Raji (cell line): ENCODE results near the gene MRPL28.

Experiments used
- POLR2A ChIP-seq: IDR thresholded peaks from 2 replicates; pipeline ENCODE4 v1.6.1; 2011; ENCODE audit warnings: low read depth, low read length, control low read depth; ENCODE audit not compliant: insufficient read depth

Gene MRPL28

GRCh38 chr16:337975-338575, 32.3 kb downstream of the MRPL28 start:
- TF ChIP-seq POLR2A = no peak

GRCh38 chr16:337437-337836, 32.9 kb downstream of the MRPL28 start:
- TF ChIP-seq POLR2A = no peak

- TF ChIP-seq POLR2A = no peak
These were observed 34.1 kb downstream of the MRPL28 start for GRCh38 chr16:336269-336668.

- no peak for TF ChIP-seq POLR2A
These were observed 36.8 kb downstream of the MRPL28 start for GRCh38 chr16:333406-334094.

- no peak for TF ChIP-seq POLR2A
These were observed 39.6 kb downstream of the MRPL28 start for GRCh38 chr16:330741-331140.

GRCh38 chr16:325375-326145, 44.8 kb downstream of the MRPL28 start:
- no peak for TF ChIP-seq POLR2A

- TF ChIP-seq POLR2A = no peak
These were observed 45.6 kb downstream of the MRPL28 start for GRCh38 chr16:324451-325334.

- no peak for TF ChIP-seq POLR2A
These were observed 46.2 kb downstream of the MRPL28 start for GRCh38 chr16:324201-324450.

GRCh38 chr16:322476-323143, 47.7 kb downstream of the MRPL28 start:
- TF ChIP-seq POLR2A = no peak

GRCh38 chr16:321532-321931, 48.8 kb downstream of the MRPL28 start:
- TF ChIP-seq POLR2A = no peak

GRCh38 chr16:320206-320605, 50.1 kb downstream of the MRPL28 start:
- TF ChIP-seq POLR2A = no peak

GRCh38 chr16:318628-319027, 51.7 kb downstream of the MRPL28 start:
- TF ChIP-seq POLR2A = no peak

- no peak for TF ChIP-seq POLR2A
These were observed 52.8 kb downstream of the MRPL28 start for GRCh38 chr16:317583-317982.
